Stimulated activated CD4-positive, alpha-beta T cell treated with anti-CD3 and anti-CD28 coated beads, Interleukin-1b, Interleukin-23, amount 100 ng/mL, for 24 hours (primary cell): ENCODE data around the gene TLCD3A.
A peak's percentile ranks its signal among the peaks of the same experiment; 100 is the strongest.
"Not testable (repeated sequence)": the region's sequence is repeated elsewhere in the genome, so short reads cannot be mapped to it uniquely, and the experiment has no call there.

Source experiments
- DNase-seq, 4 experiments: peaks; one replicate each; pipeline ENCODE4 v3.0.0-alpha.2; 2020; ENCODE audit warnings: low read depth in 4 of 4, low spot score in 1 of 4

Gene TLCD3A

GRCh38 chr17:732067-732901, at the start of gene TLCD3A:
Gene TLCD3A, plus strand, starts transcription at chr17:732596. Its CDS starts 52 bp downstream, at chr17:732648.
- DNase-seq: peak in 2 of 4 experiments; percentile 39 to 52

- DNase-seq: no peak
These were observed 49.4 kb upstream of the TLCD3A start for GRCh38 chr17:683040-683439.

- DNase-seq: no peak
These were observed 48.7 kb upstream of the TLCD3A start for GRCh38 chr17:683499-684254.

GRCh38 chr17:685006-685405, 47.4 kb upstream of the TLCD3A start:
- DNase-seq: no peak

- DNase-seq: no peak
These were observed 44.1 kb upstream of the TLCD3A start for GRCh38 chr17:688100-688989.

- no peak for DNase-seq
These were observed 42.7 kb upstream of the TLCD3A start for GRCh38 chr17:689556-690275.

GRCh38 chr17:690361-690760, 42.0 kb upstream of the TLCD3A start:
- no peak for DNase-seq

GRCh38 chr17:691423-691822, 41.0 kb upstream of the TLCD3A start:
- no peak for DNase-seq

- no peak for DNase-seq
These were observed 40.3 kb upstream of the TLCD3A start for GRCh38 chr17:692116-692515.

- no peak for DNase-seq
These were observed 38.4 kb upstream of the TLCD3A start for GRCh38 chr17:693791-694638.

GRCh38 chr17:696369-696768, 36.0 kb upstream of the TLCD3A start:
- DNase-seq: no peak

- no peak for DNase-seq
These were observed 34.7 kb upstream of the TLCD3A start for GRCh38 chr17:697682-698081.

GRCh38 chr17:698096-698495, 34.3 kb upstream of the TLCD3A start:
- not testable (repeated sequence) for DNase-seq

GRCh38 chr17:699345-699744, 33.1 kb upstream of the TLCD3A start:
- DNase-seq: no peak

- DNase-seq: no peak
These were observed 31.8 kb upstream of the TLCD3A start for GRCh38 chr17:700504-701094.

GRCh38 chr17:703081-703875, 29.1 kb upstream of the TLCD3A start:
- no peak for DNase-seq

GRCh38 chr17:704111-704864, 28.1 kb upstream of the TLCD3A start:
- no peak for DNase-seq

GRCh38 chr17:705011-705410, 27.4 kb upstream of the TLCD3A start:
- DNase-seq: no peak
